ENCODE data around the gene SMTN. TPM values are rescaled to one million over a fixed set of nuclear protein-coding genes. Genes with fewer than 3 reads are reported as not detected.

SMTN gene
- 10 to 100 TPM; 13.9 to 54.1 (median 41.6) TPM for total RNA-seq

- Histone ChIP-seq H3K4me1 (peaks cover 0 to 27% of the 10 kb centered on the region in 2 donors), H3K27me3 (no peaks in the 10 kb centered on the region), H3K36me3 (no peaks in the 10 kb centered on the region), H3K9me3 (no peaks in the 10 kb centered on the region), H3K27ac (peak within 1 kb of the TSS; percentile 94 to 97), H3K4me3 (peak within 1 kb of the TSS; percentile 69 to 85 (median 71))
- TF ChIP-seq POLR2A (IDR thresholded peaks at IDR 0.05): peak; percentile 90
- TF ChIP-seq, protein P1, sequence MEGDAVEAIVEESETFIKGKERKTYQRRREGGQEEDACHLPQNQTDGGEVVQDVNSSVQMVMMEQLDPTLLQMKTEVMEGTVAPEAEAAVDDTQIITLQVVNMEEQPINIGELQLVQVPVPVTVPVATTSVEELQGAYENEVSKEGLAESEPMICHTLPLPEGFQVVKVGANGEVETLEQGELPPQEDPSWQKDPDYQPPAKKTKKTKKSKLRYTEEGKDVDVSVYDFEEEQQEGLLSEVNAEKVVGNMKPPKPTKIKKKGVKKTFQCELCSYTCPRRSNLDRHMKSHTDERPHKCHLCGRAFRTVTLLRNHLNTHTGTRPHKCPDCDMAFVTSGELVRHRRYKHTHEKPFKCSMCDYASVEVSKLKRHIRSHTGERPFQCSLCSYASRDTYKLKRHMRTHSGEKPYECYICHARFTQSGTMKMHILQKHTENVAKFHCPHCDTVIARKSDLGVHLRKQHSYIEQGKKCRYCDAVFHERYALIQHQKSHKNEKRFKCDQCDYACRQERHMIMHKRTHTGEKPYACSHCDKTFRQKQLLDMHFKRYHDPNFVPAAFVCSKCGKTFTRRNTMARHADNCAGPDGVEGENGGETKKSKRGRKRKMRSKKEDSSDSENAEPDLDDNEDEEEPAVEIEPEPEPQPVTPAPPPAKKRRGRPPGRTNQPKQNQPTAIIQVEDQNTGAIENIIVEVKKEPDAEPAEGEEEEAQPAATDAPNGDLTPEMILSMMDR (IDR thresholded peaks at IDR 0.05): peak in 1 of 3 donors; percentile 21
- peak; percentile 86 to 93 (median 91) for TF ChIP-seq POLR2AphosphoS5 (IDR thresholded peaks at IDR 0.05)
- peak; percentile 93 for DNase-seq (ENCODE audit: low spot score in 2 of 2)
- intact Hi-C loops (cut with DNase I; ENCODE audit: low total_unique reads): no loop called here
Measured at GRCh38 chr22:31080848-31081649, at the start of gene SMTN. Gene SMTN, plus strand, starts transcription at chr22:31081318. Its CDS starts 1,941 bp downstream, at chr22:31083259.

- peak in 1 of 2 donors; percentile 37 for DNase-seq (ENCODE audit: low spot score in 2 of 2)
- no peak for TF ChIP-seq POLR2A (IDR thresholded peaks at IDR 0.05)
- peak in 1 of 3 donors; percentile 43 for TF ChIP-seq POLR2AphosphoS5 (IDR thresholded peaks at IDR 0.05)
- TF ChIP-seq, protein P1 (IDR thresholded peaks at IDR 0.05): no peak
- Histone ChIP-seq H3K4me3 (peak overlapping the region; percentile 11 to 46 (median 21)), H3K4me1 (peaks cover 4 to 8% of the 10 kb centered on the region in 2 donors), H3K9me3 (no peaks in the 10 kb centered on the region), H3K36me3 (no peaks in the 10 kb centered on the region), H3K27me3 (no peaks in the 10 kb centered on the region), H3K27ac (peak overlapping the region; percentile 35 to 84)
- intact Hi-C loops (cut with DNase I; ENCODE audit: low total_unique reads): no loop called here
Measured at GRCh38 chr22:31036671-31037550, 44.2 kb upstream of the SMTN start.

GRCh38 chr22:31038686-31039085, 42.4 kb upstream of the SMTN start:
- H3K27ac ChIP-seq: peak overlapping the region; percentile 35 to 73
- no peak overlapping the region for H3K4me3 ChIP-seq
- no peak for DNase-seq (ENCODE audit: low spot score in 2 of 2)
- intact Hi-C loops (cut with DNase I; ENCODE audit: low total_unique reads): no loop called here
- H3K27me3 ChIP-seq: no peaks in the 10 kb centered on the region
- no peaks in the 10 kb centered on the region for H3K9me3 ChIP-seq
- H3K36me3 ChIP-seq: no peaks in the 10 kb centered on the region
- TF ChIP-seq POLR2AphosphoS5 (IDR thresholded peaks at IDR 0.05): no peak
- TF ChIP-seq, protein P1 (IDR thresholded peaks at IDR 0.05): no peak
- peaks cover 4 to 8% of the 10 kb centered on the region in 2 donors for H3K4me1 ChIP-seq

DNA sequence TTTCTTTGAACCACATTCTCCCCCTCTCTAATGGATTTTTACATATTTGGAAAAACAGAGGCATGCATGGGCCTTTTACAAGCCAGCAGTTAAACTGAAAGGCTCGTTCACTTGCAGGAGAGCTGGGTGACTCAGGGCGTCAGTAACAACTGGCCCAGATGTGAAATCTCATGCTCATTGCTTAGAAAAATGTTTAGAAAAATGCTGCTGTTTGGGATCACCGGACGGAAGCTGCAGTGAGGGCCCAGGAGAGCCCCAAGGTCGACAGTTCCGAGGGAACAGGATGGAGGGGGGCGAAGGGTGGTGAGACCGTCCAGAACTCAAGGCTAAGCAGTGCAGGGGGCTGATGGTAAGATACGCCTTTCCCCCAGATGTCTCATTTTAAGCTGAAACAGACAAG, 41.7 kb upstream of the SMTN start:
- H3K27ac ChIP-seq: peak overlapping the region; percentile 35 to 73
- DNase-seq (ENCODE audit: low spot score in 2 of 2): no peak
- intact Hi-C loops (cut with DNase I; ENCODE audit: low total_unique reads): no loop called here

More for the DNA sequence above, 41.7 kb upstream of the SMTN start:
- Histone ChIP-seq H3K4me1 (peaks cover 8% of the 10 kb centered on the region in 2 donors), H3K9me3 (no peaks in the 10 kb centered on the region), H3K4me3 (no peak overlapping the region), H3K27me3 (no peaks in the 10 kb centered on the region), H3K36me3 (no peaks in the 10 kb centered on the region)
- TF ChIP-seq, protein P1 (IDR thresholded peaks at IDR 0.05): no peak
- TF ChIP-seq POLR2AphosphoS5 (IDR thresholded peaks at IDR 0.05) (peak in 1 of 3 donors; percentile 23), POLR2A (IDR thresholded peaks at IDR 0.05) (no peak)

Measured in breast epithelium (tissue), 4 donors.